Epithelial cell of esophagus (primary cell): ENCODE results near the gene CCNH.

Experiments
- DNase-seq: peaks from one replicate; pipeline ENCODE4 v3.0.0; 2010; ENCODE audit warnings: low read depth
- H3K4me3 ChIP-seq: 2 replicates; pipeline ENCODE4 v1.5.1; 2011; ENCODE audit warnings: mild to moderate bottlenecking, low read length, control low read depth
- CTCF ChIP-seq: IDR thresholded peaks from 2 replicates; pipeline ENCODE4 v1.5.1; 2011; ENCODE audit warnings: low read depth, mild to moderate bottlenecking, low read length, control low read depth, inconsistent platforms; ENCODE audit not compliant: insufficient read depth; ENCODE audit errors: missing control alignments

Gene CCNH

DNA sequence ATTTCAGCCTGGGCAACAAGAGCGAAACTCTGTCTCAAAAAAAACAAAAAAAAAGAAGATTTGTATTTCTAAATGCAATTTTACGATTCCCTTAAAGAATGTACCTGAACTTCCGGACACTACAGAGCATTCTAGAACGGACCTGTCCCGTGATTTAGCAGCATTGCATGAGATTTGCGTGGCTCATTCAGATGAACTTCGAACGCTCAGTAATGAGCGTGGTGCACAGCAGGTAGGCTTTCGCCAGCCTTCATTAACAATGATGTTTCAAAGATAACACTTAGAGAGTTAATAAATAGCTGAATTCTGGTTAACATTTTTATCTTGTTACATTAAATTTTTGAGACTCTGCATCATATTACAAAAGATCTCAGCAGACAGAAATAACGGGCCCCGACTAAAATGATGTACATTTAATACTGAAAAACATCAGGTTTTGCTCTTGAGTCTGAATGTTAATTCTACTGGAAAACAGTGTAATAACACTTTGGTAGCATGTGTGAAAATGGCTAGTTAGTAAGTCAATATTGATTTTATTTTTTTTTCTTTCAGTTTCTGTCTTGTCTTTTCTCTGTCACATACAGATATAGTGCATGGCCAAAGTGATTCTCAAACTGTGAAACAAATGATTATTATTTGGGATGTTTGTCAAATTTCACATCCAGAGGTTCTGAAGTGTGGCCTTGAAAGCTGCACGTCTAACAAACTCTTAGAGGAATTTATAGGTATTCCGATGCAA is 23.3 kb downstream of the CCNH start:
- TF ChIP-seq CTCF, result no peak
- DNase-seq, result no peak
- no peak overlapping the region for H3K4me3 ChIP-seq

DNA sequence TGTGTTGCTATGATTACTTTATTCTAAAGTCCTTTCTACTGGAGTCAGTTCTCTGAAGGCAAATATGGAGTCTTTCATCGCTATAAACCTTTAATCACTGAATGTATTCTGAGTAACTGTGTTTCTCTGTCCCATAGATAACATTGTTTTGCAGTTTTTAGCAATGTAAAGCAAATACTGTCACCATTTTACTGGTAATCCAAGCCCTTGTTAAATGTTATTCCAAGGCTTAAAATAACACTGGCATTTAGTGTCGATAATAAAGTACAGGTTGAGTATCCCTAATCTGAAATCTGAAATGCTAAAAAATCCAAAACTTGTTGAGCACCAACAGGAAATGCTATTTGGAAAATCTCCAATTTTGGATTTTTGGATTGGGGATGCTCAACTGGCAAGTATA is 24.6 kb downstream of the CCNH start:
- no peak for TF ChIP-seq CTCF
- DNase-seq, result no peak
- H3K4me3 ChIP-seq, result no peak overlapping the region

DNA sequence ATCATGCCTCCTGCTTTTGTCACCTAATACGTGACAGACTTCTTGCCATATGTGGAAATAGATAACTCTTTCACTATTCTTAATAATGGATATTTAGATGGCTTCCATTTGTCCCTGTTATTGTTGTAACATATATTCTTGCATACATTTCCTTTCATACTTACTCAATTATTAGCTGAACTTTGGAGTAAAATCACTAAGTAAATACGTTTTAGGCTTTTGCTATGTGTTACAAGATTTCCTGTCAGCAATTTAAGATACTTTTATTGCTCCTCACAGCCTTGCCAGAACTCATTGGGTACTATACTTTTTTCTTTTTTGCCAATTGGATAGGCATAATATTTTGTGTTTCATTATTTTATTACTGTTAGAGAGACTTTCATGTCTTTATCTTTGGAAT is 26.9 kb downstream of the CCNH start:
- H3K4me3 ChIP-seq, result no peak overlapping the region
- no peak for DNase-seq
- no peak for TF ChIP-seq CTCF

- H3K4me3 ChIP-seq, result no peak overlapping the region
- no peak for DNase-seq
- TF ChIP-seq CTCF, result no peak
These were observed 29.5 kb downstream of the CCNH start for GRCh38 chr5:87383216-87383615.

GRCh38 chr5:87382224-87382623 is 30.5 kb downstream of the CCNH start:
- TF ChIP-seq CTCF, result no peak
- no peak overlapping the region for H3K4me3 ChIP-seq
- DNase-seq, result no peak

GRCh38 chr5:87372705-87373104 is 40.0 kb downstream of the CCNH start:
- TF ChIP-seq CTCF, result no peak
- H3K4me3 ChIP-seq, result no peak overlapping the region
- no peak for DNase-seq

DNA sequence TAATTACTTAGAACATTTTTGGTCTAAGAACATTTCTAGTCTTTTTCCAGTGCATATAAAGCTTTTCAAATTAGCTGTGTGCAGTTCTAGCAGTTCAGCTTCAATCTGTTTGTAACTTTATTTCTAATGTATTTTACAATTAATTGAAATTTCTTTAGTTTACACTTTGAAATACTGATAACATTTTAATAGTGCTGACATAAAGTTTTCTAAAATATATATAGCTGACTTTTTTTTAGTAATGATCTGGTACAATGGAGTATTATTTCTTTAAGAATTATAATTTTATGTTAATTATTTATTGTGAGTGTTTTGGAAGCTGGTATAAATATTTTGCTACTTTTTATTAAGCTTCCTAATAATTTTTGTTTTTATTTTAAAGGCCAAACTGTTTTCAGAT is 43.3 kb downstream of the CCNH start:
- H3K4me3 ChIP-seq, result no peak overlapping the region
- TF ChIP-seq CTCF, result no peak

More for the DNA sequence above, 43.3 kb downstream of the CCNH start:
- DNase-seq, result no peak
